GM18507 (cell line): ENCODE measurements around the gene ZC3H18.
A peak's percentile ranks its signal among the peaks of the same experiment; 100 is the strongest.

ENCODE experiments used
- DNase-seq: peaks from one replicate; pipeline ENCODE4 v3.0.0; 2011; ENCODE audit warnings: low read depth; ENCODE audit not compliant: insufficient read length; ENCODE audit errors: extremely low spot score
- FAIRE-seq: peaks from 2 replicates; lab custom pipeline; 2011; peaks lifted over from hg19 to GRCh38; lab: Jason Lieb, UNC

The ZC3H18 gene

GRCh38 chr16:88548131-88548874 lies 21.9 kb upstream of the ZC3H18 start:
- FAIRE-seq (no peak), DNase-seq (no peak)

- FAIRE-seq (no peak), DNase-seq (no peak)
Observed at GRCh38 chr16:88548985-88549384, 21.2 kb upstream of the ZC3H18 start.

GRCh38 chr16:88549671-88550245 lies 20.4 kb upstream of the ZC3H18 start:
- FAIRE-seq (no peak), DNase-seq (no peak)

- FAIRE-seq, result no peak
- no peak for DNase-seq
Observed at GRCh38 chr16:88550246-88550661, 19.9 kb upstream of the ZC3H18 start.

GRCh38 chr16:88552166-88552565 lies 18.0 kb upstream of the ZC3H18 start:
- FAIRE-seq (no peak), DNase-seq (no peak)

GRCh38 chr16:88552815-88553214 lies 17.4 kb upstream of the ZC3H18 start:
- FAIRE-seq (no peak), DNase-seq (no peak)

GRCh38 chr16:88553739-88554138 lies 16.5 kb upstream of the ZC3H18 start:
- FAIRE-seq (no peak), DNase-seq (no peak)

GRCh38 chr16:88554711-88555264 lies 15.4 kb upstream of the ZC3H18 start:
- DNase-seq (no peak), FAIRE-seq (no peak)

GRCh38 chr16:88556294-88556988 lies 13.8 kb upstream of the ZC3H18 start:
- FAIRE-seq (no peak), DNase-seq (no peak)

- FAIRE-seq (peak; percentile 45), DNase-seq (peak; percentile 22)
Observed at GRCh38 chr16:88558457-88559442, 11.5 kb upstream of the ZC3H18 start.

GRCh38 chr16:88560714-88561484 lies 9.3 kb upstream of the ZC3H18 start:
- no peak for FAIRE-seq
- no peak for DNase-seq

- DNase-seq (peak; percentile 61), FAIRE-seq (peak; percentile 57)
Observed at GRCh38 chr16:88561485-88562359, 8.5 kb upstream of the ZC3H18 start.

GRCh38 chr16:88566158-88566557 lies 4.0 kb upstream of the ZC3H18 start:
- DNase-seq, result no peak

GRCh38 chr16:88568710-88569613 lies 1.2 kb upstream of the ZC3H18 start:
- no peak for DNase-seq

More at GRCh38 chr16:88566158-88566557, 4.0 kb upstream of the ZC3H18 start:
- FAIRE-seq, result no peak

GRCh38 chr16:88569614-88569984 lies 604 bp upstream of the ZC3H18 start:
- no peak for DNase-seq
- no peak for FAIRE-seq

More at GRCh38 chr16:88568710-88569613, 1.2 kb upstream of the ZC3H18 start:
- no peak for FAIRE-seq

- no peak for DNase-seq
Observed at GRCh38 chr16:88570691-88571092, 489 bp downstream of the ZC3H18 start.

GRCh38 chr16:88575251-88575650 lies 5.0 kb downstream of the ZC3H18 start:
- no peak for FAIRE-seq
- DNase-seq, result no peak

More at GRCh38 chr16:88570691-88571092, 489 bp downstream of the ZC3H18 start:
- no peak for FAIRE-seq
